Activated CD8-positive, alpha-beta memory T cell treated with anti-CD3 and anti-CD28 coated beads for 4 hours (primary cell): ENCODE results near the gene FARSB.
A peak's percentile ranks its signal among the peaks of the same experiment; 100 is the strongest.
"Not testable (repeated sequence)": the region's sequence is repeated elsewhere in the genome, so short reads cannot be mapped to it uniquely, and the experiment has no call there.

Source experiments
- DNase-seq, 2 donors: peaks; one replicate each; pipeline ENCODE4 v3.0.0-alpha.2; 2020; ENCODE audit warnings: low read depth in 2 of 2

Gene FARSB

DNA sequence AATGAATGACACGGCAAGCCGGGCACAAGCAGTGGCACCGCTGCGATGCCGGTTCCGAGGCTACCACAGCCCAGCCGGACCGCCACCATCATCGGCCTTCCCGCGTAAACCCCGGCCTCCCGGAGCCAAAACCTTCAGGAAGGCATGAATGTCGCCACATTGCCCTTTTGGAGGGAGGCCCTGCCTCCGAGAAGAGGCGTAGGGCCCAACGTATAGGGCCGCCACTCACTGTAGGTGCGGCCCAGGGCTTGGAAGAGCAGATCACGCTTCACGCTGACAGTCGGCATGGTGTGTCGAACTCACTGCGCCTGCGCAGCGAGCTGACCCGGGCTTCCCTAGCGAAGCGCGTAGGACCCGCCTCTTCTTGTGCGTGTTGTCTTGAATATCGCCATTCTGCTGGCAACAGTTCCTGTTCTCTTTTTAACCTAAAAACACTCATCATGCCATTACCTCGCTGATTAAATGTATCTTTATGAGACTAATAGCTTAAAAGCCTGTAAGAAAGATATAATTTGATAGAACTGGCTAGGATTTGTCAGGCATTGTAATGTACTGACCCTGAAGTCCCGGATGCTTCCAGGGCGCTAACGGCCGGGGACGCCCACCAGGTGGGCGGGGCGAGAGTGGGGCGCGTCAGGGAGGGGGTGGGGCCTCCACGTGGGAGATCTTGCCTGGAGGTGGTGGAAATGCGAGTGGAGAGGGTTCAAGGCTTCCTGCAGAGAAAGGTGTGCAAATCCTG is at the start of gene FARSB:
Gene FARSB (minus strand): TSS at position 306 of the 739 bp plus-strand sequence. CDS start 19 bp downstream, at position 287.
- peak; percentile 82 to 88 for DNase-seq

DNA sequence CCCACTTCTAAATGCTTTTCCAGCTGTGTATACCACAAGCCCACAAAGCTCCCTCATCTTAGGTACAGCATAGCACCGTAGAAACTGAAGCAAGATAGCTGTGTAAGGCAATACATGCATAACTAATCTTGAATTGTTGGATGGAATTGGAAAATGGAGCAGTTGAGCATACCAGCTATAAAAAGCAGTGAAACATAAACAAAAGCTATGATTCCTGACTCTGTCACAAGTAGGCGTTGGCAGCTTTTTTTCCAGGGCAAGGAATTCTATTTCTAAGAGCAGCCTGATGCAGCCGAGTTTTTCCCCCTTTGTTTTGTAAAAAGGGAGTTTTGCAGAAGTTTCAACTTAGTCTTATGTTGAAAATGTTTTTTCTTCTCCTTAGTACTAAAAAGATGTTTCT is 48.0 kb upstream of the FARSB start:
- no peak for DNase-seq

DNA sequence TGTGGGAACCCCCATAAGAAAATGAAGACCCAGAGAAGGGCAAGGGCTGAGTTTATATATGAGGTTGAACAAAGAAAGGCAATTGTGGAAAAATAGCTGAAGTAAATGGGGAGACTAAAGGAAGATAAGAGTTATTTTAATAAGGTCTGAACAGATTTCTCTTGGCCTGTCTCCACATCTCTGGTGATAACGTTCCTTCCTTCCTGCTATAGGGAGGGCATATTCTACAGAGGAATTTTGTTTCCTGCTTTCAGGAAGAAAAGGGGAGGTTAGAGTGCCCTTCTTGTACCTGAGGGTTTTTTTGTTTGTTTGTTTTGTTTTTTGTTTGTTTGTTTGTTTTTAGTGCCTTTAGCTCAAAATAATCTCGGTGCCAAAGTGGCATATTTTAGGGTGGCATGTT is 47.2 kb upstream of the FARSB start:
- DNase-seq: no peak

DNA sequence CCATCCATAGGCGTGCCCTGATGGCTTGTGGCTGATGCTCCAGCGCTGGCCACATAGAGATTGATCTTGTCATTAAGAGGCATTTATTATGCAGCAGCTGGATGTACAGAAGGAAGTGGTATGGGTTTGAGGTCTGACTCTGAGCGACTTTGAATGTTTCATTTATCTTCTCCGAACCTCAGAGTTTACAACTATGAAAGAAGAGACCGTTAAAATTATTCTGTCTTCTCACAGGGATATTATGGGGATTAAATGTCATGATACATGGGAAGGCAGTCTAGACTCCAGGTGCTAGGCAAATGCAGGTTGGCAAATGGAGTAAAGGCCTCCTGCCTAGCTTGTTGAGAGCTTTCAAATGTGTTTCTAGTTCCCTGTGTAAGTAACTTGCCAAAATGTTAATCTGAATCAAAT is 45.8 kb upstream of the FARSB start:
- no peak for DNase-seq

DNA sequence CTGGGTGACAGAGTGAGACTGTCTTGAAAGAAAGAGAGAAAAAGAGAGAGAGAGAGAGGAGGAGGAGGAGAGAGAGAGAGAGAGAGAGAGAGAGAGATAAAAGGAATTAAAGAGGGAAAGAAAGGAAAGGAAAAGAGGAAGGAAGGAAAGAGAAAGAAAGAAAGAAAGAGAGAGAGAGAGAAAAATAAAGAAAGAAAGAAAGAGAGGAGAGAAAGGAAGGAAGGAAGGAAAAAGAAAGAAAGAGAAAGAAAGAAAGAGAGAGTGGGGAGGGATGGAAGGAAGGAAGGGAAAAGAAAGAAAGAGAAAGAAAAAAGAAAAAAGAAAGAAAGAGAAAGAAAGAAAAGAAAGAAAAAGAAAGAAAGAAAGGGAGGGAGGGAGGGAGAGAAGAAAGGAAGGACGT is 45.3 kb upstream of the FARSB start:
- DNase-seq: no peak

DNA sequence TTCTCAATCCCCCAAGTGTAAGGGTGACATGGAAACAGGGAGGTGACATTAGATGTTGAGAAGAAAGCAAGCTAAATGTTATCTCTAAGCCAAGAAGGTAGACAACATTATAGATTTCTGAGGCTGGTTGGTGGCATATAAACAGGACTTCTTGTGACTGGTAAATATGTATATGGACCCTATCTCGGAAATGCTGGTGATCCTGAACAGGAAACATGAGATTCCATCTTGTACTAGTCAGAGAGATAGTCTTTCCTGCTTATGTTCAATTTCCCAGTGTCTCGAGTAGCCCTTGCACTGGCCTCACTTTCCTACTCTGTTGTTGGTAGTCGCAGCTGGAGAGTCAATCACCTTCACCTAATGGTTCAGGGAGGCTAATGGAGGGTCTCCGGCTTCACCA is 42.4 kb upstream of the FARSB start:
- DNase-seq: no peak

DNA sequence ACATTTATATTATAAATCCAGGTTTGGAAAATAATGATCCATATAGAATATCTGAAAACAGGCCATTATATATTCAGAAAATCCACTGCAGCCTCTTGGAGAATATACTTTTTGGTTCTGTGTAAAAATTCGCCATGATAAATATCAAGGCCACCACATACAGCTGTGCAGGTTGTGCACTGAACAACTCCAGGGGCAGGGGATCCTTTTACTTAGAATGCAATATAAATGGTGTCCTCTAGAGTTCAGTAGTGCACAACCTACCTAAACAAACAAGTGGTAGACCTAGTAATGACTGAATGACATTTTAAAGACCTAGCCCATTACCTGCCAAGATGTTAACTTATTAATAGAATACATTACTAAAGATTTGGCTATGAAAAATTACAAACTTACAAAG is 37.9 kb upstream of the FARSB start:
- DNase-seq: no peak

DNA sequence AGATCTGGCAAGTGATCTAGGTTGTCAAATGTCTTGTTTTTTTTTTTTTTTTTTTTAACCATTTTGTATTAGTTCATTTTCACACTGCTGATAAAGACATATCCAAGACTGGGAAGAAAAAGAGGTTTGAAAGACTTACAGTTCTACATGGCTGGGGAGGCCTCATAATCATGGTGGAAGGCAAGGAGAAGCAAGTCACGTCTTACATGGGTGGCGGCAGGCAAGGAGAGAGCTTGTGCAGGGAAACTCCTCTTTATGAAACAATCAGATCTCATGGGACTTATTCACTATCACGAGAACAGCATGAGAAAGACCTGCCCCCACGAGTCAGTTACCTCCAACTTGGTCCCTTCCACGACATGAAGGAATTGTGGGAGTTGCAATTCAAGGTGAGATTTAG is 37.5 kb upstream of the FARSB start:
- not testable (repeated sequence) for DNase-seq

DNA sequence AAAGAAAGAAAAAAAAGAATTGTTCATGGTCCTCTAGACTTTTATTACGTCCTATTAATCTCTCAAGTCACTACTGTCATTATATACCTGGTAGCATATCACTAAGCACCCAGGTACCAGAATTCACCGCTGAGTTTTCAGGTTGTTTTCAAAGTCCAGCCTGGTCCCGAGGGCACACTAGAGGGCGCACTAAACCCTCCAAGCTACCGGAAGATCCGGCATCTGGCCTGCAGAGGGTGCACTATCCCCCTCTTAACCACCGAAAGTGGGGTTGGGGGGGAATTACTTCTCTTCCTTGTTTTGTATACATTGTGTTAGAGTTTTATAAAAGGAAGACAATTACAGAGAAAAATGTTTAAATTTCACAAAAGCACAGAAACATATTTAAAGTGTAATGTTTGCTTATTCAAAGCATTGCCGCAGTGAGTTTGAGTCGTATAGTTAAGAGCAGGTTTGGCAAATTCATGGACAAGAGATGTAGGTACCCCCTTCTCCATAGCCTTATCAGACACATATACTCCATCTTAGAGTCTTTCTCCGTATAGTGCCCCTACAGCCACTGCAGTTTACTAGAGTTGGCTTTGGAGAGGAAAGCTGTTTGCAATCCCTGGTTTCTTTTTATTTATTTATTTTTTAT is 34.8 kb upstream of the FARSB start:
- peak; percentile 33 to 39 for DNase-seq

DNA sequence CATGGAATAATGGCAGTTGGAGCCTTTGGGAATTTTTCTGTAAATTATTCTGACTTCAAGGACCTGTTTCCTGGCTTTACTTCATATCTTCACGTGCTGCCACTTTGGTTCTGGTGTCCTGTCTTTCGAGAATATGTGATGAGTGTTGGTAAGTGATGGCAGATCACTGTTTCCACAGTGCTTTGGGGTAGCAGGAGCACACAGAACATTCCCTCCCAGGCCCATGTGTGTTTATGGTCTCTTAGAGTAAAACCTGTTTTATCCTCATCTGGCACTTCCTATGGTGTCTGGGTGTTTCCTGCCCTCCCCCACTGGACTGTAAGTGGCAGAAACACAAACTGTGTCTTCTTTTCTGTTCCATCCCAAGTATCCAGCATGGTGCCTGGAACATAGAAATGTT is 33.4 kb upstream of the FARSB start:
- no peak for DNase-seq

DNA sequence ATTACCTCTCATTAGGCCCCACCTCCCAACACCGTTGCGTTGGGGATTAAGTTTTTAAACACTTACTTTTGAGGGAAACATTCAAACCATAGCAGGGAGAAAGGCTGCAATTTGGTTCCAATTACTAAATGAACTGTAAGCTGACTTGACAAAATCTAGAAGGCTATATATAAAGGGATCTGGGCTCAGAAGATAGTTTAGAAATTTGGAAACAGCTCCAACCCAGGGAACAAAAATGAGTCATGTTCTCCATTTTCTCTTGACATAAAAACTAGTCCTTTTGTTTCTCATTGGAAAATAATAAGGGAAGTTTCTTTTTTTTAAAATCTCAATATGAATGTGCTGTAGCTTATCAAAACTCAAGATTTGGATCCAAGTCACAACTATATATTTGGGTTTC is 33.0 kb upstream of the FARSB start:
- no peak for DNase-seq

DNA sequence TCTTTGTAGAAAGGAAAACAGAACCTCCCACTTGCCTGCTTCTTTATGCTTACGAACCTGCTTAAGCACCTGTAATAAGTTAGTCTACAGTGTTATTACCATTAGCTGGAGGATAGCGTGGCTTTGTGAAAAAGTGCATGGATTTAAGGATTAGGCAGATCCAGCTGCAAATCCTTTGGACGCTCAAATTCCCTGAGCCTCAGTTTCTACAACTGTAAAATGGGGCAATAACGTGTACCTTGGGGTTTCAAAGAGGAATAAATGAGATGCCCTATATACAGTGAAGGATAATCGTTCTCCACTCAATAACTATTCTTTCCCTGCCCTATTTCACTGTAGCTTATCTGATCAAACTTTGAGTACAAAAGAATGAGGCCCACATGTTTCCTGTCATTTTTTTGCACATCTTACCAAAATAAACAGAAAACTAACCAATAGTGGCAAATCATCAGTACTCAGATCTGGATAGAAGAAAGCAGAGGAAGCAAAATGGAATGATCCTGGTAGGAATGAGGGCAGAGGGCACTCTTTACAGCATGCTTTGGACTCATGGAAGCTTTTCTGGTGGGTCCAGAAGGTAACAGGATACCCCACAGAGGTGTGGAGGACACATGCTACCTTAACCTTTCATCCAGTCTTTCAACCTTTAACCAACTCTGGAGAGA is 30.3 kb upstream of the FARSB start:
- no peak for DNase-seq

DNA sequence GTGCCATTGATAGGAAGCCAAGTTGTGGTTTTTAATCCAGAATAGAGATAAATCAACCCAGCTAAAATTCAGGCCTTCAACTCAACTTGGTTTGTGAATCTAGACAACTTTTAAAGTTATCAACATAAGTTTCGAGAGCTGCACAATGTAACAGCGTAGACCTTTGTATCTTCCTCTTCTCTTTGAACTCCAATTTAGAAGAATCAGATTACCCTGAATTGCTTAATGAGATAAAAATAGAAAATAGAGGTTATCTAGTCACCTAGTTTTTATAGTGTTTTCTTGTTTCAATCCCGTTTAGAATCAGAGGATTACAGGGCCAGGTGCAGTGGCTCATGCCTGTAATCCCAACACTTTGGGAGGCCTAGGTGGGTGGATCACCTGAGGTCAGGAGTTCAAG is 27.9 kb upstream of the FARSB start:
- DNase-seq: no peak

DNA sequence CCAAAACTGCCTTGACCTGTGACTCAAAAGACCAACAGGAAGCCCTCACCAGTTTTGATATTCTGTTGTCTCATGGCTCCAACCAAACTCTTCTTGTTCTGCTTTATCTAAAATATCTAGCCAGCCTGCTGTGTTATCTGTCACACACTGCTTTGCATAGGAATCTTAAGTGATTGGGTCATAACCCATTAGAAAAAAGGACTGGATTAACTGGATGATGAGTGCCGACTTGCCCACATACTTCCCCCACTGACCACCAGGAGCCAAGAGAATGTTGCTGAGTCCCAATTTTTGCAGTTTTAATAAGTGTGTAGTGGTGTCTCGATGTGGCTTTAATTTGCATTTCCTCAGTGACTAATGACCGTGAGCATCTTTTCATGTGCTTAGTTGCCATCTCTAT is 22.1 kb upstream of the FARSB start:
- DNase-seq: no peak

DNA sequence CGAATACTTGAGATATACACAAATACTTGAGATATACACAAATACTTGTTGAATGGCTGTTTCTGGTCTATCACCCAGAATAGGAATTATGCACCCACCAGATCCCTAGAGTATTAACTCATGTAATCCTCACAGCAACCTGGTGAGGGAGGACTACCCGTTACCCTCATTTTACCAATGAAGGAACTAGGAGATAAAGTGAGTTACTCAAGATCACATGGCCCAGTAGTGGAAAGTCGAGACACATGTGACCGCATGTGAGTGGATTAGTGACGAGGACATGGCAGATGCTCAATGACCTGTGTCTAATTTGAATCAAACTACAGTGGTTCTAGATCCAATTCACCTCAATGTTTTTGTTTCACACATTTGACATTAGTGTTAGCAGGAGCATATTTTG is 18.0 kb upstream of the FARSB start:
- DNase-seq: no peak

DNA sequence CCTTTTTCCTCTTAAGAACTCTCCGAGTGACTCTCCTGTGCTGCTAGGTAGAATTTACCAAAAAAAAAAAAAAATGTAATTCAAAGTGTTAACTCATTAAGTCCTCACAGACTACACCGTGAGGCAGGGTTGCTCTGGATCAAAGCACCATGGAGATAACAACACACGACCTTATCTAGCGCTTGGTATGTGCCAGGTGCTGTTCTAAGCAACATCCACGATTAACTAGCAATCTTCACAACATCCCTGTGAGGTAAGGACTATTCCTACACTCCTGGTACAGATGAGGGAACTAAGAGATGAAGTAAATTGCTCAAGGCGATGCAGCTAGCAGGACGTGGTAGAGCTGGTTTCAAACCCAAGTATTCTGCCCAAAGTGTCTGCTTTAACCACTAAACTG is 17.4 kb upstream of the FARSB start:
- no peak for DNase-seq

DNA sequence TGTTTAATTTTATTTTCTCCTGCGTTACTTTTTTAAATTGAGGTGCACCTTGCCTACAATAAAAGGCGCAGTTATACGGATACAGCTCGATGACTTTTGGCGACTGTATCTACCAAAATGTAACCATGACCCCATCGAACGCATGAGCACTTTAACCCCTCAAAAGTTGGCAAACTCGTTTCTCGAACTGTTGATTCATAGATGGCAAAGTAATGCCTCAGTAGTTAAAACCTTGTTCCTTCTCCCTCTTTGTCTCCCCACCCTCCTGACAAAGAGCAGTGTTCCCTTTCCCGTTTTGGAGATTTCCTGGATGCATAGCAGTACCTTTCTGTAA is 16.1 kb upstream of the FARSB start:
- DNase-seq: no peak

DNA sequence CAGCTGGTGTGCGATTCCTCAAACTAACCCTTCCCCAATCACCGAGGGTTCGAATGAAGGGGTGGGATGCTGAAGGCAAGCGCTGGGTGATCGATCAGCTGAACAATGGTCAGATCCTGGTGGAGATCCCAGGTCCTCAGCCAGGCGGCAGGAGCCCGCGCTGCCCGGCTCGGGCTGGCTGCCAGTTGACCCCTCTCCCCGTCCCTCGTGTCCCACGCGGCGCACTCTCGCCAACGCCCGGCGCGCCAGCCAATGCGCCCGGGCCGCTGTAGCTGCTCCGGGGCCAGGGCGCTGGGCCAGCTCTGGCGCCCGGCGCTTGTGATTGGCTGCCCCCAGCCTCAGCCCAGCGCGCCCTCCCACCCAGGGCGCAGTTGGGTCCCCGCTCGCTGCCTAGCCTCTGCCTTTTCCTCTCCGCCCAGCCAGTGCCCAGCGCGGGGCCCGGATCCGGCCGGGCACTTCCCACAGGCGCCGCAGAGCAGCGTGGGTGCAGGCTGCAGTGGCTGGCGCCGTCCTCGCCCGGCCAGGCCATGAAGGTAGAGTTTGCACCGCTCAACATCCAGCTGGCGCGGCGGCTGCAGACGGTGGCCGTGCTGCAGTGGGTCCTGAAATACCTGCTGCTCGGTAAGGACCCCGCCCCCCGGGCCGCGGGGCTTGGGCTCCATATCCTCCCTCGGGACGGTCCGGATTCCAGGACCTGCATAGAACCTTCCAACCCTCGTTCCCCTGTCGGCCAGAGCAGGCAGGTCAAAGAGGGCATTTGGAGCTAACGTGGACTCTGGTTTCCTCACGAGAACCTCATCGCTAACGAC is 15.6 kb upstream of the FARSB start, which contains the start of gene MOGAT1:
Gene MOGAT1 (plus strand): TSS at position 400 of the 809 bp plus-strand sequence. CDS start 128 bp downstream, at position 528.
- DNase-seq: no peak

DNA sequence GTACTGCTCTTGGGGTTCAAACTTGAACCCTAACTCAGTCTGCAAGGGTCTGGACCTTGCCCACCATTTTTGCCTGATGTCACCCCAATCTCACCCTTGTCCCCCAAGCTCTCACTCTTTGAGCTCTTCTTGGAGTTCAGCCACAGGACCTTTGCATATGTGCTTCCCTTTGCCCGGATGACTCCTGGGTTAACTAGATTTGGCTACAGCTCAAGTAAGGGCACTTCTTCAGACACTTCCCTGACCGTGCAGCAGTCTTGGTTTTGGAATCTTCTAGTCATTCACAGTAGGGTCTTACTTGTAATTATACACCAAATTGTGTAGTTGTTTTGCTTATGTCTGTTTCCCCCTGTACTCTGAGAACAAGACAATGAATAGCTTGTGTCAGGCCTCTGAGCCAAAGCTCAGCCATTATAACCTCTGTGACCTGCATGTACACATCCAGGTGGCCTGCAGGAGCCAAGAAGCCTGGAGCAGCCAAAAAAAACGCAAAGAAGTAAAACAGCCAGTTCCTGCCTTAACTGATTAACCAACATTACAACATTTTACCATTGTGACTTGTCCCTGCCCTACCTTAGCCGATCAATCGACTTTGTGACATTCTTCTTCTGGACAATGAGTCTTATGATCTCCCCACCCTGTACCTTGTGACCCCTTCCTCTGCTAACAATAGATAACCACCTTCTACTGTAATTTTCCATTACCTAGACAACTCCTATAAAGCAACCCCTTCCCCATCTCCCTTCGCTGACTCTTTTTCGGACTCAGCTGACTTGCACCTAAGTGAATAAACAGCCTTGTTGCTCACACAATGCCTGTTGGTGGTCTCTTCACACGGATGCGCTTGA is 14.5 kb upstream of the FARSB start:
- no peak for DNase-seq

DNA sequence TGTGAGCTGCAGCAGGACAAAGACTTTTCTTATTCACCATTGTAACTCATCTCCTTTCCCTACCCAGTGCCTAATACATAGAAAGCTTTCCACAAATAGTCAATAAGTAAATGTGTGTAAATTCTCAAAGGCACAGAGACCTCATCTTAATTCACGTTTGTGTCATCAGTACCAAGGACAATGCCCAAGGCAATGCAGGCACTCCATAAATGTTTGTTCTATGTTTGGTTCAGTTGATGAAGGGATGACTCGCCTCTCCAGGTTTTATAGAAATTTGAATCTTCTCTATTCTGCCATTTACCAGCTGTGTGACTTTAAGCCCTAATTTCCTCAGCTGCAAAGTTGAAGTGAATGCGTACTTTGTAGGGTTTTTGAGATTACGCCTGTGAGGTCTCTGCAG is 13.5 kb upstream of the FARSB start:
- DNase-seq: no peak

DNA sequence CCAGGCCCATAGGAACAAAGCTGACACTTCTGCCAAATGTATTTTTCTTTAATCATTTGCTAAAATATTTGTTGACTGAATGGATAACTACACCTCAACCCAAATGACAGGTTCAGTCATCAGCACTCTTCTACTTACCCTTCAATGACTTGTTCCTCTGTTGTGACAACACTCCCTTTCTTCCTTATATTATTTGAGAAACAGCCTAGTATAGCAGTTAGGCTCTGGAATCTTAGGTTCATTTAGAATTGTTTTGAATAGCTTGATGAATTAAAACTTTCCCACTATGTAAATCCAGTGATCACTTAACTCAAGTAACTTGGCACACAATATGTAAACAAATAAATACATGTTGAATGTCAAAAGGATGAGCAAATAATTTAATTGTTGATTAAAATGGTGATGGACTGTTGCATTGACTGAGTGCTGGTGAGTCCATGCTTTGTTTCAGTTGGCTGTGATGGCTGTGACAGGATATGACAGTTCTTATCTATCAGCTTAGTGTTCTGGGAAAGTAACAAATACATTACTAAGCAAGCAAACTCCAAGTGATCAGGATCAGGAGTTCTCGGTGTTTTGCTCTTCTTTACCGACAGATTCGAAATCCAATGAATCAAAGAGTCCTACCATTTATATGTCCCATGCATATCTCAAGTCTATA is 12.7 kb upstream of the FARSB start:
- DNase-seq: no peak
